ENCODE data around the gene IMMP1L. TPM values are rescaled to one million over a fixed set of nuclear protein-coding genes. Genes with fewer than 3 reads are reported as not detected.

The IMMP1L gene
- total RNA-seq, 2 donors from 2014 or later: 12.9 to 19.0 TPM

DNA sequence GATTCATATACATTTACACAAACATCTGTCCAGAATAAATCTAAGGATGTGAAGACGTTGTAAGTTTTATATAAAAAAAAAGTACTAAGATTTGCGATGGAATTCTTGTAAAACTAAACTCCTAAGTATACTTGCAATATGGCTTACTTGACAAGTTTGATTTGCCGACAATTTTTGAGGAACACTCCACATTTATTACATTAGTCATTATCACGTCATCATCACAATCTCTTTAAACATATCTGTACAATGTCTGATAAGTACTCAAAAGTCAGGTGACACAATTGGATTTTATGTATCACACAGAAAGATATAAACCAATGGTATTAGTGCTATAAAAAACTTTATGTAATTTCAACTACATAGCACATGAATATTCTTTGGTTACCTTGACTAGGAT lies 30.4 kb downstream of the IMMP1L start:
- DNase-seq (ENCODE audit: low spot score): no peak
- intact Hi-C loops (cut with DNase I): no loop called here

DNA sequence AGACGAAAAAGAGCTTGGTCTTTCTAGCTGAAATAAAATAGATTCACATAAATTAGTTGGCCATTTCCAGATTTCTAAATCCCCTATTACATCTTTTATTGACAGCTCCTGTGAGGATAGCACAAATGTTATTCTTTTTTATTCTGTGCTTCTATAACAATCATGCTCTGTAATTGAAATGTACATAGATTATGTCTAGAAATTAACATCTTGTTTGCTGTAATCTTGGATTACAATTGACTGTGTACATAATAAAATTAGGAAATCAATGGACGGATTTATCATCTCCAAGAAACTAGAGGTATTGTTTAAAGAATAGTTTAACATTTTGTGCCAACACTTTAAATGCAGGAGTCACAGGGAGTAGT lies 31.2 kb downstream of the IMMP1L start:
- intact Hi-C loops (cut with DNase I): no loop called here
- DNase-seq (ENCODE audit: low spot score): no peak

DNA sequence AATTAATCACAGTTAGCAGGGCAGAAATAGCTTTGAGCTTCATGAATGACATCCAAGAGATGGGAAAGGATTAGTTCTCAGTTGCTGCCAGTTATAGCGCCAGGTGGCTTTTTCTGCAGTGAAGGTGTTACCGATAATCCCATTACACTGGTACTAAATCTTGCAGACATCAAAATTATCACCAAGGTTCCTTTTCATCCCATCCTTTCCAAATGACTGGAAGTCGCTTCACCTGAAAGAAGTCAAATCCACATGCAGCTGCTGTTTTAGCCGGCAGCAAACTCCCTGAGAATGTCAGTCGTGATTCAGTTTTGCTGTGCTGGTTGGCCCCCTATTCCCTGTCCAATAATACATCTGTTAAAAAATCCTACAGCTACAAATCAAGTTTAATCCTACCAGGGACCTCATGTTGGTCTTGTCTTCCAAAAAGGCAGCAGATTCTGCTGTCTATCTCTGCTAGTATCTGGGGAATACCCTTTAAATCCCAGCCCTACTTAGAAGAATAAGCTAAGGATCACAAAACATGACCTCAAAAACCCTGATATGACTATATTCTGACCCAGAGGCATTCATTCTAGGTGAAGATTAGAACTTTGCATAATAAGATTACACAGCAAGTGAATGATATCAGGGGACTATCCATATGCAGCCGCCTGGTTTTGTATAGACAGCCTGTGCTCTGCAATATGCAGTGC lies 31.7 kb downstream of the IMMP1L start:
- intact Hi-C loops (cut with DNase I): no loop called here
- DNase-seq (ENCODE audit: low spot score): no peak

DNA sequence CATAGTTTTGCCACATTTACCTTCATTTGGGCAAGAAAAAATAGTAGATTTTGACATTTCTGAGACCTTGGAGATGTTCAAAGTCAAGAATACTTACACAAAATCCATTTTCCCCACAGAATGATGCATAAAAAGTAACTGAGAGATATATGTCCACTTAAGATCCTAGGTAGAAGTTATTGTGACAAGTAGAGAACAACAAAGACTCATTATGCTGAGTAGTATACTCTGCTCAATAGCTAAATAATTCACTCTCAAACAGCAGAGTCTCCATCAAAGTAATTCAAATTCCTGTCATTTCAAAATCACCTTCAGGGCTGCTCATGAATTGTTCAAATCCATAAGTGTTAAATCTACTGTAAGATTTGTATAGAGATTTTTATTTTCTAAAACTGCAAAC lies 35.3 kb downstream of the IMMP1L start:
- intact Hi-C loops (cut with DNase I): no loop called here
- DNase-seq (ENCODE audit: low spot score): no peak

DNA sequence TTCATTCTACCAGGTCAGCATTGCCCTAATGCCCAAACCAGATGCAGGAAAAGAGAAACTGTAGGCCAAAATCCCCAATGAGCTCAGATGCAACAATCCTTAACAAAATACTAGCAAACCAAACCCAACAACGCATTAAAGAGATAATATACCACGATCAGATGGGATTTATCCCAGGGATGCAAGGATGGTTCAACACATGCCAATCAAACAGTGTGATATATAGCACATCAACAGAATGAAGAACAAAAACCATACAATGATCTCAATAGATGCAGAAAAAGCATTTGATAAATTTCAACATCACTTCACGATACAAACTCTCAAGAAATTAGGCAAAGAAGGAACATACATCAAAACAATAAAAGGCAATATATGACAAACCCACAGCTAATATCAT lies 45.0 kb downstream of the IMMP1L start:
- DNase-seq (ENCODE audit: low spot score): no peak
- intact Hi-C loops (cut with DNase I): no loop called here

DNA sequence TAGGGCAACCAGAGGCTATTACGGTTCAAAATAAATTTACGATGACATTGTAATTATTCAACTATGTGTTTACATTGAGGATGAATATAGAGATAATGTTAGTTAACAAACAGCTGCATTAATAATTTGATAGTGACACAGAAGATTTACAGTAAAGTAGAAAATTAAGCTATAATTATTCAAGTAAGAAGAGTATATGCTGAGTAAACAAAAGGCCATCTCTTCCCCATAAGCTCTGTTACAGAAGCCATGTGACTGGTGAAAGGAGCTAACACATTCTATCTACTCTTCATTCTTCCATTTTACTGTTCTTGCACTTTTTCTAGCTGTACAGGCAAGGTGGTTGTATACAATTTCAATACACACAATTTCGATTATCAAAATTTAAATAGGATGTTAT lies 54.2 kb downstream of the IMMP1L start:
- intact Hi-C loops (cut with DNase I): no loop called here
- DNase-seq (ENCODE audit: low spot score): no peak

DNA sequence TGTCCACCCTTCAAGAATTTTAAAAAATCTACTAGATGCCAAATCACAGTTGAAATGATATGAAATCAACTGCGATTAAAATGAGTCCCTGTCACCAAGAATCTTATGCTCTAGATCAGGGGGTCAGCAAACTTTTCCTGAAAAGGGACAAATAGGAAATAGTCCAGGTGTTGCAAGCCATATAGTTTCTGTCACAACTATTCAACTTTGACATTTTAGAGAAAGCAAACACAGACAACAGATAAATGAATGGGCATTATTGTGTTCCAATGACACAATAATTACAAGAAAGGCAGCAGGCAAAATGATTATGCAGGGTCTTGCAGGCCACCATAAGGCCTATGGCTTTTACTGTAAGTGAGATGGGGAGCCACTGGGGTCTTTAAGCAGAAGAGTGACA lies 58.6 kb downstream of the IMMP1L start:
- intact Hi-C loops (cut with DNase I): loop anchor here in 1 of 2 donors (1.0 kb wide), 1 partner anchor 15 kb away; no protein-coding TSS in a partner anchor
- DNase-seq (ENCODE audit: low spot score): no peak

DNA sequence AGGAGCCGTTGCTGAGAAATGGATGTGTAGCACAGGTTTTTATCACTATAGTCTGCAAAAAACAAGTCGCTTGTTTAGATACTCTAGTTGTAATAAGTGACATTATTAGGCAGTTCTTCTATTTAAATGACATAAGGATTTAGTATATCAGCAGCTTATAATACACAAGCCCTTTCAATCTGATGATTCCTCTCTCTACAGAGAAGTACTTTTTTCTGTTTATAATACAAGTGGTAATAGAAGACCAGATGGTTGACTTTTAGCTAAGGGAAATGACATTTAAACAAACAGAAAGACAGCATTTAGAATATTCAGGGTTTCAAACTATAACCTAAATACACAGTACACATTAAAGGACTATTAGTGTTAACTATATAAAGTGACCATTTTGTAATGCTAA lies 60.4 kb downstream of the IMMP1L start:
- DNase-seq (ENCODE audit: low spot score): no peak
- intact Hi-C loops (cut with DNase I): no loop called here

DNA sequence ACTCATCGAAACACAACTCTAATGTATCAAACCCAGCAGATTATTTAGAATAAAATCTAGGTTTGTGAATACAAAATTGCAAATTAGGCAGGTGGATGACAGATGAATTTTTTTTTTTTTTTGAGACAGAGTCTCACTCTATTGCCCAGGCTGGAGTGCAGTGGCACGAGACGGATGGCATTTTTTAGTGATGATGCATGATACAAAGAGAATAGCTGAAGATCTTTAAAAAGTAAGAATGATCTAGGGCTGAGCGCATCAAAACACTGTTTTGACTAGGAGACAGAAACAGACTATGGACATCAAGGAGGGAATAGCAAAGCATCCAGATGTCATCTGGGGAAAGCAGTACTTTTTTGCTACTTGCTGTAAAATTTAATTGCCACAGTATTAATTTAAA lies 63.8 kb downstream of the IMMP1L start:
- intact Hi-C loops (cut with DNase I): no loop called here
- DNase-seq (ENCODE audit: low spot score): no peak

DNA sequence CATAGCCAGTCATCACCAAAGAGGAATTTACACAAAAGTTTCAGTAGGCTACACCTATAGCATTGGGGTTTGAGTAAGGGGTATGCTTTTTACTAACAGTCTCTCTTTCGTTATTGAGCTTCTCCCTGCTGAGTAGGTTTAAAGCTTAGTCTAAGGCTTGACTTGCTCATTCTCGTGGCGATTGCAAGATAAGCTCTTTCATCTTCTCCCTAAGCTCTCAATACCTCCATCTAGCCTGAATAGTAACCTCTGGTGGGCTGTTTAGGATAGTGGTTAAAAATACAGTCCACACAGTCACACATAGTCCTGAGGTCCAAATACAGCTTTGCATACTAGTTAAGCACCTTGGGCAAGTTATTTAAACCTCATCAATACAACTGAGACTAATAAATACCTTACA lies 65.6 kb downstream of the IMMP1L start:
- no peak for DNase-seq (ENCODE audit: low spot score)
- intact Hi-C loops (cut with DNase I): no loop called here

DNA sequence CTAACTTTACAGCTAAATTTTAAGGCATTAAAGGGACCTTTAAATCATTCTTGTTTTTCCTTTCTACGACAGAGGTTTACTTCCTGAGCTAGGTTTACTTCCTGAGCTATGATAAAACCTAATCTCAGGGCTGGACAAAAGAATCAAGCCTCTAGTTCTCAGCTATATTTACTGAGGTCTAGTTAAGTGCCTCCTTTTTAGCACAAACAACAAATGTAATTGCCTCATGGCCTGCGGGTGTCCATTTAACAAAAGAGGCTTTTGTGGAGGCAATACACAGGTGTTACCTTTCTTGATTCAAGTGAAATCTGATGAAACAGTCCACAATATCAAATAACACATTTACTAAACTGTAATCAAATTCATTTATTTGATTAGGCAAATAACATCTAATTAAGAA lies 67.3 kb downstream of the IMMP1L start:
- intact Hi-C loops (cut with DNase I): no loop called here
- DNase-seq (ENCODE audit: low spot score): no peak

DNA sequence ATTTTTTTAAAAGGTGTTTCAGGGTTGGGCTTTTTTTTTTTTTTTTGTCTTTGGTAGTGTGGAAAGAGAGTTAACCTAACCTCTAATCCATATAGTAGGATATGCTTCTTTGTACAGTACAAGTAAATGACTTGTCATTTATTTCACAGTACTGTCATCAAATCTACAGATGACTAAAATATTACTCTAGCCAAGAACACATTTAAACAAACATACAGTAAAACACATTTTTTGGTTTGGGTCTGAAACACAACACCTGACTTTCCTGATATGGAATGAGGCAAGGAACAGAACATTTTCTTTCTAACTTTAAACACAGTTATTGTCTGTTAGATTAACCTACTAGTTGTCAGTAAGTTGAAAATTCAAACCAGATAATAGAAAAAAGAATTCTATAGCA lies 68.1 kb downstream of the IMMP1L start:
- no peak for DNase-seq (ENCODE audit: low spot score)
- intact Hi-C loops (cut with DNase I): no loop called here

DNA sequence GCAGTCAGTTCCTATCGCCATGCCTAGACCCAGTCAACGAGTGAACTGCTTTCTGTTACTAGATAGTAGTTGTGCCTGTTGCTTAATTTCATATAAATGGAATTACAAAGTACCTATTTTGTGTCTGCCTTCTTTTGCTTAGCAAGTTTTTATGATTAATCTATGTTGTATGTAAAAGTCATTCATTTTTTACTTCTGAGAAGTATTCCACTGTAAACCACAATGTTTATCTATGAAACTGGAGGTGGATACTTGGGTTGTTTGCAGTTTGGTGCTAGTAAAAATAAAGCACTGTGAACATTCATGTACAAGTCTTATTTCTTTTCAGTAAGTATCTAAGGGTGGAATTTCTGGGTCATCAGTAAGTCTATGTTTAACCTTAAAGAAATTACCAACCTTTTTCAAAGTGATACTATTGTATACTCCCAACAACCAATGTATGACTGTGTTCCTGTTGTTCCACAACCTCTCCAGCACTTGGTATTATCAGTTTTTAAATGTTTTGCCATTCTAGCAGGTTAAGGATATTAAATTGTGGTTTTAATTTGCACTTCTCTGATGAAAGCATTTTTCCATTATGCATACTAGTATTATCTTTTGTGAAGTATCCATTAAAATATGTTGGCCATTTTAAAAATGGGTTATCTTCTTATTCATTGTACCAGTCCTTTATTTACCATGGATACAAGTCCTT lies 71.5 kb downstream of the IMMP1L start:
- DNase-seq (ENCODE audit: low spot score): no peak
- intact Hi-C loops (cut with DNase I): loop anchor here in 1 of 2 donors (5.0 kb wide), 1 partner anchor 1044 kb away; no protein-coding TSS in a partner anchor

DNA sequence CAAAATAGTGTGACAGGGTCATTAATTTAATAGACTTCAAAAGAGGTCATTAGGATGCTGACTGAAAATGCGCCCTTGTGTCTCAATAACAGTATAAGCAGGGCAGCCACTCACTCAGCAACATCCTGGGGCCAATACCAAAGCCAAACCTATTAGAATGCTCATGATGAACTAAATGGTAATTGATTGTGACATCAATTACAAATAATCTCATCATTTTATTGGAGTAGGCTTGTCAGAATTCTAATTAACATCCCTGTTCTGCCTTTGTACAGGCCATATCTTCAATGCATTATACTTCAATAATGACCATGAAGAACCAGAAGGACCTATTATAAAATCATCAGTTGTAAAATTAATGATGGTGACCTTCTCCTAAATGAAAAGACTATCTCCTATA lies 75.6 kb downstream of the IMMP1L start:
- no peak for DNase-seq (ENCODE audit: low spot score)
- intact Hi-C loops (cut with DNase I): no loop called here

DNA sequence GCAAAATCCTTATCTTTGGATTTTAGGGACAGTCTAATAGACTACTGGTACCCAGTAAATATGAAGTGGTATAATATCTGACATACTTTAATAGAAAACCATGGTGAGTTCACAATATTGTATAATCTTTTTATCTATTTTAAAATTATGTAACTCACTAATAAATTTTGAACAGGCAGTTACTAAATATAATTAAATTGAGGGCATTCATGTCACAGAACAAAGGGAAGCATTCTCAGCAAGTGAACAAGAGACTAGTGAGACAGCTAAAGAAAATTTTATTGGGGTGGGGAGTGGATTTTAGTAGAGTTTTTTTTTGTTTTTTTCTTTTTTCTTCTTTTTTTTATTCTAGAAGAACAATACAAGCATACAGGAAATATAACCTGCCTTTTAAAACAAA lies 84.8 kb downstream of the IMMP1L start:
- DNase-seq (ENCODE audit: low spot score): no peak
- intact Hi-C loops (cut with DNase I): no loop called here

DNA sequence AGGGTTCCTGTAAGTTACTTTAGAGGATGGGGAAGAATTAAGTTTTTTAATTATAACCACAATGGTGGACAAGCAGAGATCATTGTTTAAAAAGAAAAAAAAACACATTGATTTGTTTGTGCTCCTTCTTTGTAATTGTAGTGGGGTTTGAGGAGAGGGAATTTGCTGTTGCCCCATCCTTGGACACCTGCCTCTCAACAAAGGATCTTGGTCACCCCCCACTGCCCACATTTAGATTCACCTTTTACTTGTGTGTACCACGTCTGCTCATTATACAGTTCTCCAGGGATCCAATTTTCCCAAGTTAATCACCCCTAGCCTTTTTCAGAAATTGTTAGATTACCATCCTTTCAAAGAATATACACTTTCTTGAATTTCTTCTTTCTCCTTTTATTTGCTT lies 86.7 kb downstream of the IMMP1L start:
- DNase-seq (ENCODE audit: low spot score): no peak
- intact Hi-C loops (cut with DNase I): no loop called here

DNA sequence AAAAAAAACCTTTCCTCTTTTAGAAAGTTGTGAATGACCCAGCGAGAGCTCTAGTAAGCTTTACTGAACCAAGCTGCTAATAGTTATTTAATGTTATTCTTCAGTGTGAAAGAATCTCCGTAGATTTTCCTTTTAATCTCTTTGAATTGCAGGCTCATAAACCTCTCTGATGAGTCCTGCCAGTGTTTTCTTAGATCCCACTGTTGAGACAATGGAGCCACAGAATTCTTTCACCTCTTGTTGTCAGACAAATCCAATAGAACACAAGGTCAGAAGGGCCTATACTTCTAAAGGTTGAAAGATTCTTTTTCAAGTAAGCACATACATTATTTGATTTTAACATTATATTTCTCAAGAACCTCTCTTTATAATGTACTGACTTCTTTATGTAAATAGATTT lies 87.6 kb downstream of the IMMP1L start:
- DNase-seq (ENCODE audit: low spot score): no peak
- intact Hi-C loops (cut with DNase I): no loop called here

DNA sequence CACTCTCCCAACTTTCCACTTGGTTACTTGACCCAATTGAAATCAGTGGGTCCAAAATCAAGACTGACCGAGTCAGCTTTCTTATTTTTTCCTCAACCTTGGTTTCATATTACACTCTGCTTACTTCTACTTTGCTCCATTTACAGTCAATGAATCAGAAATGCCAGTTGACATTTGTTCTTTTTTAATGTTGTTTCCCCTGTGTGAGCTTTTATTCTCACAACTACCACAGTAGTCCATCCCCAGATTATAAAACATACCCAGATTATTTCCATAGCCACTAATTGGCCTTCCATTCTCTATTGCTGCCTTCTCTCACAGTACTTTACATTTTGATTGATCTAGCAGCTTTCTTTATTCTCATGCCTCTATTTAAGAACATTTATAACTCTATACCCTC lies 89.8 kb downstream of the IMMP1L start:
- DNase-seq (ENCODE audit: low spot score): no peak
- intact Hi-C loops (cut with DNase I): no loop called here

DNA sequence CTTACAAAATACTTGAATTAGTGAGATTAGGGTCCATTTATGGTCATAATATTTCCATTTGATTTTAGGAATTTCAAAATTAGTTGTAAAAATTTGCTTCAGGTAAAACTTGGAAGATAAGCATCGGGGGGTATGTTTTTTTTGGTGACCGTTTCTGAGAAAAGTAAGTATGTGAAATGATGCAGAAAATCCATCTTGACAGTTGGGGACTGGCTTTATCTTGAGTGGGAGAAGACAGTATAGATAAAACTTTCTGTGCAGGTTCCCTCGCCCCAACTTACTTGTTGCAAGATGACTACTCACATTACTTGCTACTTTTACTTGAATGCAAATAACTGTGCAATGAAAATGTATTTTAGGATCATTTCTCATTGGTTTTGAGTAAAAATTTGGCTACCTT lies 90.3 kb downstream of the IMMP1L start:
- DNase-seq (ENCODE audit: low spot score): no peak
- intact Hi-C loops (cut with DNase I): no loop called here

DNA sequence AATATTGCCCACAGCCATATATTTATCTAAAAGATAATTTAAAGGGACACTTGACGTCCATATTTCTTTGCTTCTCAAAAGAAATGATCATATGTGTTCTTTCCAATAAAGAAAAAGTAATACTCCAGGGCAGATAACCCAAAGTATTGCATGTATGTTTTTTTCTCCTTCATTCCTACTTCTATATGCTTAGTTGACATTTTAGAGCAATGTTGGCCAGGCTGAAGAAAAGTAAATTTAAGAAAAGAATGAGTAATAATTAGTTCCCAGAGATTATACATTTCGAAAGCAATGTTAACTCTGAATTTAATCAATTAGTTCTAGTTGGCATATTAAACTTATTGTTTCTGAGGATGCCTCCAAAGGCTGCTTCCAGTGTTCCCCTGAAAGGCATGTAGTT lies 91.6 kb downstream of the IMMP1L start:
- intact Hi-C loops (cut with DNase I): no loop called here
- DNase-seq (ENCODE audit: low spot score): no peak

DNA sequence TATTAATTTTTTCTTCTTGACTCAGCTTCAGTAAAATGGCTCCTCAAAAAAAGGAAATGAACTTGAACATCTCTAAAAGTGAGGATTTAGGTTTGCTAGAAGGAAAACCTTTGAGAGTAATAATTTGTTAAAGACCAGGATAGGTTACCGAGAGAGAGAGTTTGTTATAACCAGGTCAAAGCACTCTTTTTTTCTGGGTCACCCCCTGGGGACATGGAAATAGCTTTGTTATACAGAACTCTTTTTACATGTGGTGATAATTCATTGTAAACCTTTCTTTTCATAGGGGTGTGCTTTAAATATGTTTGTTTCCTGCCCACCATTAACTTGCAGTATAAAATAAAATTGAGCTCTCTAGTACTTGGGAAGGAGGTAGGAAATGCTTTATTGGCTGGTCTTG lies 92.1 kb downstream of the IMMP1L start:
- DNase-seq (ENCODE audit: low spot score): no peak
- intact Hi-C loops (cut with DNase I): no loop called here

Measured in posterior vena cava (tissue), 2 donors.